IPS DF 19.7 (cell line): ENCODE data around the gene CD59.
"Not testable (repeated sequence)": the region's sequence is repeated elsewhere in the genome, so short reads cannot be mapped to it uniquely, and the experiment has no call there.

ENCODE experiments used
- DNase-seq: peaks from one replicate; pipeline ENCODE4 v3.0.0-alpha.2; 2013; ENCODE audit warnings: low read depth, low spot score

Gene CD59

DNA sequence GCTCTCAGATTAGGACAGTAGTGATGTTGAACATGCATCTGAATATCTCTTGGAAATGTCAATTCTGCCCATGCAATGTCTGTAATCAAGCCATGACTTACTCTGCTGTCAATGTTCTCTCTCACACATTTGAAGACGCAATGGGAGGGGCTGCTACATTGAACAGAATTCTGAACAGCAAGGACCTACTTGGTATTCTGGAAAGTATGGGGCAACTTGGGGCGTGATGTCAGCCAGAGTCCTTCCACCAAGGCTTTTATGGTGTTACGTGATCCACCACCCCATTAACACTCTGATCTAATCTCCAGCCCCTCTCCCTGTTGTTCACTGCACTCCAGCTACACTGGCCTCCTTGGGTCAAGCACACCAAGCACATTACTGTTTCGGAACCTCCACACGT lies 7.1 kb upstream of the CD59 start:
- DNase-seq, result no peak

- no peak for DNase-seq
Observed at GRCh38 chr11:33742249-33742851, 6.1 kb upstream of the CD59 start.

GRCh38 chr11:33741806-33742205 lies 5.6 kb upstream of the CD59 start:
- no peak for DNase-seq

GRCh38 chr11:33737362-33737821 lies 1.2 kb upstream of the CD59 start:
- no peak for DNase-seq

GRCh38 chr11:33735271-33736147 lies 714 bp downstream of the CD59 start:
- no peak for DNase-seq

- no peak for DNase-seq
Observed at GRCh38 chr11:33734441-33735270, 1.6 kb downstream of the CD59 start.

GRCh38 chr11:33733980-33734379 lies 2.2 kb downstream of the CD59 start:
- no peak for DNase-seq

GRCh38 chr11:33731723-33732531 lies 4.3 kb downstream of the CD59 start:
- no peak for DNase-seq

DNA sequence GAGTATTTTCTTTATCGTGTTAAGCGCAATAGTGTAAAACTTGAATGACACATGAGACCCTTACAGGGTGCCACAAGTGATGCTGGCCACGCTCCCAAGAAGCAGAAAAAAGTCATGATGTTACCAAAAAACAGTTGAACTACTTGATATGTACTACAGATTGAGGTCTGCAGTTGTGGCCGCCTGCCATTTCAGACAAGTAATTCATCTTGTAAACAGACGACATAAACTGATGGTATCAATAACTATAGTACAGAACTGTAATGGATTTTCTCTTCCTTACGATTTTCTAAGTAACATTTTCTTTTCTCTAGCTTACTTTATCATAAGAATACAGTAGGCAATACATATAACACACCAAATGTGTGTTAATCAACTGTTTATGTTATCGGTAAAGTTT lies 5.5 kb downstream of the CD59 start:
- DNase-seq, result no peak

DNA sequence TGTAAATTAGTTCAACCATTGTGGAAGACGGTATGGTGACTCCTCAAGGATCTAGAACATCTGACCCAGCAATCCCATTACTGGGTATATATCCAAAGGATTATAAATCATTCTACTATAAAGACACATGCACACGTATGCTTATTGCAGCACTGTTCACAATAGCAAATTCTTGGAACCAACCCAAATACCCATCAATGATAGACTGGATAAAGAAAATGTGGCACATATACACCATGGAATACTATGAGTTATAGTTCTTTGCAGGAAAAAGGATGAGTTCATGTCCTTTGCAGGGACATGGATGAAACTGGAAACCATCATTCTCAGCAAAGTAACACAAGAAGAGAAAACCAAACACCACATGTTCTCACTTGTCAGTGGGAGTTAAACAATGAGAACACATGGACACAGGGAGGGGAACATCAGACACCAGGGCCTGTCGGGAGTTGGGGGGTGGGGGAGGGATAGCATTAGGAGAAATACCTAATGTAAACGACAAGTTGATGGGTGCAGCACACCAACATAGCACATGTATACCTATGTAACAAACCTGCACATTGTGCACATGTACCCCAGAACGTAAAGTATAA lies 7.1 kb downstream of the CD59 start:
- not testable (repeated sequence) for DNase-seq

GRCh38 chr11:33727539-33727938 lies 8.7 kb downstream of the CD59 start:
- DNase-seq, result not testable (repeated sequence)

DNA sequence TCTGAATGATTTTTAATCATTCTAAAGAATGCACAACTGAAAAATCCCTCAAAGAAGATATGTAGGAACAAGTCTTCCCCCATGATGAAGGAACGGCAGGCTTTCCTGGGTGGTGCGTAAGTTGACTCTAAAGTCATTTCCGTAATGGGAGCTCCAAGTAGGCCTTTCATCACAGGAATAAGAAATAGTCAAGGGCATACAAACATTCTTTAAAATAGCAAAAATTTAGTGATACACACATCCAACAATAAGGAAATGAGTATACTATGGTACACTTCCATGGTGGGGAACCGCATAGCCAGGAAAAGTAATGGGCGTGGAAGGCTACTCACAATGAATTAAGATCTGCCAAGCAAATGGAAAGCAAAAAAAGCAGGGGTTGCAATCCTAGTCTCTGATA lies 10.7 kb downstream of the CD59 start:
- DNase-seq, result no peak

DNA sequence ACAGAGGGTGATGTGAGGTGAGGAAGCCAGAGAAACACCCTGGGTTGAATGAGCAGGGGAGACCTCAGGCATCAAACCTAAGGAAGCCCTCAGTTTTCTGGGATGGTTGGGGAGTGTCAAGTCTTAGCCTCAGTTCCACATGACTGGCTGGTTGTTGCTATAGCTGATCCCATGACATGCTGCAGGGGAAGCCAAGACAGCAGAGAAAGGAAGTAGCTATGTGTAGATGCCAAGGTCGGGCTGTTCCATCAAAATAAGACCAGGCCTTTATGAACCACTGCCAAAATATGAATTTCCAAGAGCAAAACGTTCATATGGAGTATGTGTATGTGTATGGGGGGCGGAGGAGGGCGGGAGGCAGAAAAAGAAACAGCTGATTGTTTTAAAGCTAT lies 11.6 kb downstream of the CD59 start:
- no peak for DNase-seq

DNA sequence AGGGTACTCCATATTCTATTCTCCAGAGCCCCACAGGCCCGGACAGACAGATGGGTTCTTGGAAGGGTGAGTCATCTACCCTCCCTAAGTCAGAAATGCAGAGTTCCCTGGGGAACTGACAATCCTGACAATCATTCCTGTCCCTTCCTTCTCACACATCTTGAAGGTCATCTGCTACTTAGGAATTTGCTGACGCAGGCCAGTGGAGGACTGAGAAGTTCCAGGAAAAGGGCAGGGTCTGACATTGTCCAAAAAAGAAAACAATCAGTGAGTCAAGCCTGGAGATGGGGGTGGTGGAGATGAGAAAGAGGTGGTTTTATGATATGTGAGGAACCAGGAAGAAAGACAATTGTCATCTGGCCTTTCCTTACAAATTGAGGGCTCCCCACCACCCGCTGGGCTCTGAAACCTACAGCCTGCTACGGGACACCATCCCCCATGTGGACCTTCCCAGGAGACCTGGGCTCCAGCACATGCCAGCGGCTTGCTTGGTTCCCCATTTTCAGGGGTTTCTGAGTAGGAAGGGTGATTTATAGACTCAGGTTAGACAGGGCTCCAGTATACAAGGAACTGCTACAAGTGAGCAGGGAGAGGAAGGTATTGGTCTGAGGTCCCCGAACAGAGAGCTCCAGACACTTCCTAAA lies 12.9 kb downstream of the CD59 start:
- DNase-seq, result no peak

- DNase-seq, result no peak
Observed at GRCh38 chr11:33722590-33723234, 13.5 kb downstream of the CD59 start.

- no peak for DNase-seq
Observed at GRCh38 chr11:33721984-33722383, 14.2 kb downstream of the CD59 start.

- DNase-seq, result no peak
Observed at GRCh38 chr11:33721426-33721825, 14.8 kb downstream of the CD59 start.

- DNase-seq, result no peak
Observed at GRCh38 chr11:33719587-33719986, 16.6 kb downstream of the CD59 start.

- DNase-seq, result no peak
Observed at GRCh38 chr11:33718440-33718839, 17.8 kb downstream of the CD59 start.

DNA sequence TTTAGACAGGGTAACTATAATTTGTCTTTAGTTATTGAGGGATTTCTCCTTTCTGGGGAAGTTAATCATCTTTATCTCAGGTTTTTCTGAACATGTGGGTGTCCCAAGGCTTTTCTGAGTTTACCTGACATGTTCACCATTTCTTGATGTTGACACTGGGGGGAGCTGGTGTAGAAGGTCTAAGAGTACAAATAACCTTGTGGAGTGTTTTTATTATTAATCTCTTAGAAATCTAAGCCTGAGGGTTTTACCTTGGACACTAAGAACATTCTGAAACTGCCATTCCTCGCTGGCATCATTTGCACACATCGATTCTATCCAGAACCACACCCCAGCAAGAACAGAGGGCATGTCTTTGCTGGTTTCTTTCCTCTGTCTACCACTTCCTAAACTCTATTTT lies 20.0 kb downstream of the CD59 start:
- DNase-seq, result no peak
